HEK293T (cell line): ENCODE results near the gene DRD2.

Source experiments
- BHLHE40 ChIP-seq: fragments of 450-650 bp; IDR thresholded peaks from 2 replicates; pipeline ENCODE4 v1.6.1; 2016; ENCODE audit warnings: mild to moderate bottlenecking, moderate library complexity, borderline replicate concordance
- CTBP1 ChIP-seq: fragments of 450-650 bp; IDR thresholded peaks from 2 replicates; pipeline ENCODE4 v1.6.1; 2016; ENCODE audit warnings: borderline replicate concordance
- FOXA1 ChIP-seq: fragments of 450-650 bp; IDR thresholded peaks from 2 replicates; pipeline ENCODE4 v1.6.1; 2016; ENCODE audit warnings: mild to moderate bottlenecking
- FOXK2 ChIP-seq: fragments of 450-650 bp; IDR thresholded peaks from 2 replicates; pipeline ENCODE4 v1.6.1; 2016; ENCODE audit warnings: mild to moderate bottlenecking
- HDGF ChIP-seq: fragments of 450-650 bp; IDR thresholded peaks from 2 replicates; pipeline ENCODE4 v1.6.1; 2017; ENCODE audit warnings: antibody characterized with exemption, borderline replicate concordance
- L3MBTL2 ChIP-seq: fragments of 450-650 bp; conservative IDR thresholded peaks from 2 replicates; pipeline ENCODE4 v1.6.1; 2016; ENCODE audit warnings: mild to moderate bottlenecking
- LEF1 ChIP-seq: fragments of 450-650 bp; IDR thresholded peaks from 2 replicates; pipeline ENCODE4 v1.6.1; 2017; ENCODE audit warnings: mild to moderate bottlenecking, borderline replicate concordance
- SP1 ChIP-seq: fragments of 450-650 bp; IDR thresholded peaks from 2 replicates; pipeline ENCODE4 v1.6.1; 2017
- SUZ12 ChIP-seq: fragments of 450-650 bp; IDR thresholded peaks from 2 replicates; pipeline ENCODE4 v1.6.1; 2016; ENCODE audit warnings: mild to moderate bottlenecking
- TARDBP ChIP-seq: fragments of 450-650 bp; IDR thresholded peaks from 2 replicates; pipeline ENCODE4 v1.6.1; 2016
- ZNF384 ChIP-seq: fragments of 450-650 bp; IDR thresholded peaks from 2 replicates; pipeline ENCODE4 v1.6.1; 2016

DNA sequence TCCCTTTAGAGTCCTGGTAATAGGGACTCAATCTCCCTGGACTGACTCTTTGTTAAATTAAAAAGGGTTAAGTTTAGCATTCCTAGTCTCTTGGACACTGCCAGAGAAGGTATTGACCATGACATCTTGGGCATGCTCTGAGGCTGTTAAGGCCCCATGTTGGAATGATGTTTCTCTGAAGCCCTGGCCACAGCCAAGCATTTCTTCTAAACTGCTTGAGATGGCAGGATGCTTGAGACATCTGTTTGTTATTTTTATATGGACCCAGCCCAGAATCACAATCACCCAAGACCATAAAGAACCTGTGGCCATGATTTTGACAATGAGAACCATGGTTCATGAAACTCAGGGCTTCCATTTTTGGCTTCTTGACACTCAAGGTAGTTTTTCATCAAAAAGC is 93.1 kb downstream of the DRD2 start:
- TF ChIP-seq SUZ12 (no peak), LEF1 (no peak), HDGF (no peak), CTBP1 (no peak), FOXK2 (no peak), BHLHE40 (no peak), SP1 (no peak), FOXA1 (no peak), L3MBTL2 (no peak), ZNF384 (no peak), TARDBP (no peak)
